CD4-positive, alpha-beta memory T cell (primary cell): ENCODE data around the gene SLC25A4. TPM values are rescaled to one million over a fixed set of nuclear protein-coding genes. Genes with fewer than 3 reads are reported as not detected.

Source experiments
- CTCF ChIA-PET: fragments of 350-600 bp; sonication (Branson Sonifier 250); formaldehyde crosslinking; loops from one replicate; lab custom pipeline; 2021; ENCODE audit warnings: inconsistent platforms; ENCODE audit not compliant: partially characterized antibody; lab: Charles Lee
- POLR2A ChIA-PET: fragments of 350-600 bp; sonication (Branson Sonifier 250); formaldehyde crosslinking; loops from one replicate; lab custom pipeline; 2021; ENCODE audit not compliant: partially characterized antibody; lab: Charles Lee
- DNase-seq, 5 donors: peaks; one replicate each; pipeline versions ENCODE4 v3.0.0 to v3.0.0-alpha.2; 2020 to 2022; ENCODE audit warnings: mixed read lengths in 1 of 5
- H3K27ac ChIP-seq: one replicate; pipeline ENCODE4 v1.7.0; 2013; ENCODE audit warnings: low read depth, low read length
- H3K27me3 ChIP-seq: 2 replicates; pipeline ENCODE4 v1.7.0; 2013; ENCODE audit warnings: mild to moderate bottlenecking, low read length, moderate library complexity; ENCODE audit not compliant: insufficient read depth
- H3K36me3 ChIP-seq: 2 replicates; pipeline ENCODE4 v1.7.0; 2013; ENCODE audit warnings: mild to moderate bottlenecking, low read length, moderate library complexity; ENCODE audit not compliant: insufficient read depth
- H3K4me1 ChIP-seq: 2 replicates; pipeline ENCODE4 v1.7.0; 2013; ENCODE audit warnings: mild to moderate bottlenecking, low read length, moderate library complexity; ENCODE audit not compliant: insufficient read depth
- H3K4me3 ChIP-seq, 2 donors: one replicate each; pipeline ENCODE4 v1.7.0; 2013; ENCODE audit warnings: low read length in 2 of 2, mild to moderate bottlenecking in 1 of 2
- H3K9me3 ChIP-seq, 2 donors: one replicate each; pipeline ENCODE4 v1.7.0; 2013; ENCODE audit warnings: low read length in 2 of 2, control low read depth in 1 of 2; ENCODE audit not compliant: control insufficient read depth in 1 of 2
- H3K27ac Mint-ChIP-seq, 7 donors: one replicate each; pipeline ENCODE4 v1.8.0; 2020 to 2021; ENCODE audit warnings: mixed read lengths in 7 of 7, mild to moderate bottlenecking in 6 of 7, inconsistent platforms in 3 of 7, moderate library complexity in 3 of 7
- H3K27me3 Mint-ChIP-seq, 2 donors: one replicate each; pipeline ENCODE4 v1.8.0; 2020 to 2021; ENCODE audit warnings: mixed read lengths in 2 of 2
- H3K36me3 Mint-ChIP-seq, 2 donors: one replicate each; pipeline ENCODE4 v1.8.0; 2020 to 2021; ENCODE audit warnings: mixed read lengths in 2 of 2, inconsistent platforms in 1 of 2, mild to moderate bottlenecking in 1 of 2
- H3K4me1 Mint-ChIP-seq, 4 donors: one replicate each; pipeline ENCODE4 v1.8.0; 2020 to 2021; ENCODE audit warnings: mixed read lengths in 4 of 4, mild to moderate bottlenecking in 1 of 4
- H3K4me3 Mint-ChIP-seq, 8 donors: one replicate each; pipeline ENCODE4 v1.8.0; 2020 to 2021; ENCODE audit warnings: mixed read lengths in 8 of 8, mild to moderate bottlenecking in 7 of 8, moderate library complexity in 6 of 8, inconsistent platforms in 3 of 8
- H3K9me3 Mint-ChIP-seq, 8 donors: one replicate each; pipeline ENCODE4 v1.8.0; 2020 to 2021; ENCODE audit warnings: mixed read lengths in 8 of 8, mild to moderate bottlenecking in 5 of 8, inconsistent platforms in 3 of 8, moderate library complexity in 1 of 8
- intact Hi-C: fragments of 100-400 bp; cut with micrococcal nuclease; formaldehyde crosslinking; loops from one replicate; pipeline ENCODE4 v1.15.1; 2023
- polyA plus RNA-seq, 2 donors: library from polyadenylated mRNA; unstranded; fragments of 300-500 nt; fragmentation: Illumina TruSeq; gene quantifications; one replicate each; pipeline ENCODE4 v1.2.3, GENCODE V29; 2021
- total RNA-seq, 2 experiments: library from RNA; stranded (reverse); gene quantifications; one replicate each; pipeline ENCODE4 v1.2.3, GENCODE V29; 2021

SLC25A4 gene
- total and polyA plus RNA-seq, 4 experiments from 2014 or later, result 6.4 to 9.0 (median 7.5) TPM

DNA sequence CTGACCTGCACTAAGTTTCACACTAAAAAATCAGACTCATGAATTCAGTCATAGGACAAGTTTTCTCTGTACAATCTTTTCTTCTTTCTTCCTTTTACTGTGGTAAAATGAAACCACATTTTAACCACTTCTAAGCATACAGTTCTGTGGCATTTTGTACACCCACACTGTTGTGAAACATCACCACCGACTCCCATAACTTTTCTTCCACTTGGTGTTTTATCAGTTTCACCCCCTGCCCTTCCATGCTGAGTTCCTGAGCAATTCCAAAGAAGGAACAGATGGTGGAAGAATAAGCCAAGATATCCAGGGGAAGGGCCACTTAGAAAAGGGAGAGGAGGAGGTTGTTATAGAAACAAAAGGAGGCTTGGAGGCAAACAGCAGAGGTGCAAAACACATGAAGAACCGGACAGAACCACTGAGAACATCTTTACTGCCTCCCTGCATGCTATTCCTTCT, 22.6 kb downstream of the SLC25A4 start:
- H3K36me3 Mint-ChIP-seq, result peaks cover 46 to 56% of the 10 kb centered on the region in 2 donors

DNA sequence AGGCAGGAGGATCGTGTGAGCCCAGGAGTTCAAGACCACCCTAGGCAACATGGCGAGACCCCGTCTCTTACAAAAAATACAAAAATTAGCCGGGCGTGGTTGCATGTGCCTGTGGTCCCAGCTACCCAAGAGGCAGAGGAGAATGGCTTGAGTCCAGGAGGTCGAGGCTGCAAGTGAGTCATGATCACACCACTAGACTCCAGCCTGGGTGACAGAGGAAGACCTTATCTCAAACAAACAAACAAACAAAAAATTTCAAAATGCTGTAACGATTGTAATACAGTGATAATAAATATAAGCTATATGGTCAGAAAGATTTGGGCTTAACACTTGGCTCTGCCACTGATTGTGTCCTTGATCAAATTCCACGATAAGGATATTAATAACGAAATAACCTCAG, 24.2 kb downstream of the SLC25A4 start:
- CTCF ChIA-PET, result interaction anchor here (1.1 to 7.9 kb wide), 3 partner anchors 11 to 903 kb away, joined by 3 to 40 read pairs (median 11); no protein-coding TSS in a partner anchor

More for the DNA sequence above, 22.6 kb downstream of the SLC25A4 start:
- Mint-ChIP-seq H3K9me3 (no peaks in the 10 kb centered on the region), H3K4me3 (peak overlapping the region; percentile 29 to 78 (median 60)), H3K4me1 (peaks cover 15 to 32% (median 23%) of the 10 kb centered on the region in 4 donors), H3K27me3 (no peaks in the 10 kb centered on the region), H3K27ac (peak overlapping the region in 6 of 7 donors; percentile 32 to 86 (median 50))
- no peaks in the 10 kb centered on the region for H3K9me3 ChIP-seq
- peaks cover 28% of the 10 kb centered on the region for H3K36me3 ChIP-seq
- H3K4me3 ChIP-seq, result no peak overlapping the region
- ChIA-PET CTCF (interaction anchor here (0.5 to 7.9 kb wide), 2 partner anchors 19 to 33 kb away, joined by 4 to 40 read pairs; no protein-coding TSS in a partner anchor), POLR2A (no interaction called here)
- DNase-seq, result peak in 4 of 5 donors; percentile 63 to 70 (median 66)
- intact Hi-C loops, result no loop called here
- H3K27me3 ChIP-seq, result no peaks in the 10 kb centered on the region
- H3K4me1 ChIP-seq, result peaks cover 18% of the 10 kb centered on the region
- no peak overlapping the region for H3K27ac ChIP-seq

DNA sequence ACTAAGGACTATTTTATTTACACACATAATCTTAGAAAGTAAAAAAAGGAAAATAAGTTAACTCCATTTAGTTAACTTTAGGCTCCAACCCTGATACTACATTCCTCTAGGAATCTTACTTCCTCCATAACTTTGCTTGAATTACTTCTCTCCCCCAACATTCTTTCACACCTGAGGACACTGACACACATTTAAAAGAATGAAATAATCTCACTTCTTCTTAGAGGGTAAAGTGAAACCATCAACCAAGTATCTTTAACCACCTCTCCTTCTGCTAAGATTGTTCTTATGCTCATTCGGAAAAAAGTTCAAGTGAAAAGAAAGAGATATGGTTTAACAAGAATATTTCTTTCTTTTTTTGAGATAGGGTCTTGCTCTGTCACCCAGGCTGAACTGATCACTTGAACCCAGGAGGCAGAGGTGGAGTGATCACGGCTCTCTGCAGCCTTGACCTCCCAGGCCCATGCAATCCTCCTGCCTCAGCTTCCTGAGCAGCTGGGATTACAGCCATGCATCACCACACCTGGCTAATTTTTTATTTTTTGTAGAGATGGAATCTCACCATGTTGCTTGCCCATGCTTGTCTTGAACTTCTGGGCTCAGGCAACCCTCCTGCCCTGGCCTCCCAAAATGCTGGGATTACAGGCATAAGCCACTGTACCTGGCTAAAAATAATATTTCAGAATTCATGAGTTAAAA, 28.5 kb downstream of the SLC25A4 start:
- Mint-ChIP-seq H3K27ac (no peak overlapping the region), H3K4me3 (no peak overlapping the region), H3K27me3 (no peaks in the 10 kb centered on the region), H3K9me3 (no peaks in the 10 kb centered on the region), H3K36me3 (peaks cover 57 to 61% of the 10 kb centered on the region in 2 donors), H3K4me1 (peaks cover 4 to 23% (median 8%) of the 10 kb centered on the region in 4 donors)
- no peak overlapping the region for H3K27ac ChIP-seq
- intact Hi-C loops, result no loop called here
- ChIA-PET CTCF (interaction anchor here (0.7 to 1.0 kb wide), 5 partner anchors 12 to 199 kb away, joined by 3 to 5 read pairs (median 3); no protein-coding TSS in a partner anchor), POLR2A (no interaction called here)
- DNase-seq, result no peak
- no peak overlapping the region for H3K4me3 ChIP-seq
- no peaks in the 10 kb centered on the region for H3K9me3 ChIP-seq
- H3K36me3 ChIP-seq, result peaks cover 15% of the 10 kb centered on the region
- H3K27me3 ChIP-seq, result no peaks in the 10 kb centered on the region
- H3K4me1 ChIP-seq, result peaks cover 4% of the 10 kb centered on the region

More for the DNA sequence above, 24.2 kb downstream of the SLC25A4 start:
- no peak for DNase-seq
- Mint-ChIP-seq H3K9me3 (no peaks in the 10 kb centered on the region), H3K27me3 (no peaks in the 10 kb centered on the region), H3K36me3 (peaks cover 50 to 54% of the 10 kb centered on the region in 2 donors), H3K4me1 (peaks cover 15 to 36% (median 25%) of the 10 kb centered on the region in 4 donors), H3K4me3 (no peak overlapping the region), H3K27ac (no peak overlapping the region)
- Histone ChIP-seq H3K4me1 (peaks cover 18% of the 10 kb centered on the region), H3K27ac (no peak overlapping the region), H3K36me3 (peaks cover 15% of the 10 kb centered on the region), H3K4me3 (no peak overlapping the region), H3K27me3 (no peaks in the 10 kb centered on the region), H3K9me3 (no peaks in the 10 kb centered on the region)
- POLR2A ChIA-PET, result no interaction called here
- intact Hi-C loops, result no loop called here

DNA sequence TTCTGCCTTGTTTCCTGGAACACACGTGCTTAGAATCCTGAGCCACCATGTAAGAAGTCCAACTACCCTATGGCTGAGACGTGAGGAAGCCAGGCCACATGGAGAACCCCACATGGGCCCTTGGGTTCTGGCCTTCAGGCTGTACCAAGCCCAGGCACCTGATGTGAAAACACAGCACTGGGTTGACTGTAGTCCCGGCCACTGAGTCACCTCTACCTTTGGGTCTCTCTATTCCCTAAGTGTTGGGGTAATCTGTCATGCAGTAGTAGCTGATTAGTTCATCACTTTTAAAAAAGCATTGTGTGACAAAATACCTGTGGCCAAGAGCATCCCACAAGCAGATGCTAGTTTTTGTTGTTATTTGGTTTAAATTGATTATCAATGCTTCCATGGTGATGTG, 36.4 kb downstream of the SLC25A4 start:
- Histone ChIP-seq H3K4me1 (no peaks in the 10 kb centered on the region), H3K36me3 (no peaks in the 10 kb centered on the region), H3K4me3 (no peak overlapping the region), H3K27ac (no peak overlapping the region), H3K27me3 (no peaks in the 10 kb centered on the region), H3K9me3 (no peaks in the 10 kb centered on the region)
- no peak overlapping the region for H3K4me3 Mint-ChIP-seq
- H3K36me3 Mint-ChIP-seq, result peaks cover 31 to 34% of the 10 kb centered on the region in 2 donors
- intact Hi-C loops, result no loop called here
- CTCF ChIA-PET, result no interaction called here
- peaks cover 6 to 29% (median 22%) of the 10 kb centered on the region in 4 donors for H3K4me1 Mint-ChIP-seq
- POLR2A ChIA-PET, result no interaction called here
- no peaks in the 10 kb centered on the region for H3K27me3 Mint-ChIP-seq
- no peak overlapping the region for H3K27ac Mint-ChIP-seq
- no peak for DNase-seq
- H3K9me3 Mint-ChIP-seq, result no peaks in the 10 kb centered on the region

DNA sequence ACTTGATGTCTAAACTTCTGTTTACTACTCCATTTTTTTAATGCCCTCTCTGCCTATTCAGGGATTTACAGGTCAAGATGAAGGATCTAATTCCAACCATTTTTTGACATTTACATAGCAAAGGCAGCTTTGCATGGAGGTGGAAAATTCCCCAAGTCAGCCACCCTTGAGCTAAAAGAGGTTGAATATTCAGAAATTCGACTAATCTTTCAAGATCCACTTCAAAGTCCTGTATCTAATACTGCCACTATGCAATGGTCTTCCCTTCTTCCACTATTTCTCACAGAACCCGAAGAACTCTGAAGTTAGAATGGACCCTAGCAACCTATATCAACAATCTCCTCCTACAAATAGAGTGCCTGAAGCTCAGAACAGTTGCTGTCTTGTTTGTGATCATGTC, 39.2 kb downstream of the SLC25A4 start:
- Histone ChIP-seq H3K36me3 (peaks cover 5% of the 10 kb centered on the region), H3K4me1 (peaks cover 9% of the 10 kb centered on the region), H3K27ac (no peak overlapping the region), H3K4me3 (no peak overlapping the region), H3K27me3 (no peaks in the 10 kb centered on the region), H3K9me3 (no peaks in the 10 kb centered on the region)
- H3K9me3 Mint-ChIP-seq, result no peaks in the 10 kb centered on the region
- intact Hi-C loops, result loop anchor here (2.0 kb wide), 1 partner anchor 39 kb away; the partner anchor contains the start of gene SLC25A4
- H3K4me3 Mint-ChIP-seq, result no peak overlapping the region
- no peaks in the 10 kb centered on the region for H3K27me3 Mint-ChIP-seq
- peaks cover 25 to 26% of the 10 kb centered on the region in 2 donors for H3K36me3 Mint-ChIP-seq
- ChIA-PET CTCF (interaction anchor here (0.8 to 6.9 kb wide), 9 partner anchors 8 to 918 kb away, joined by 3 to 79 read pairs (median 17); partner anchors contain the start of gene SLC25A4), POLR2A (interaction anchor here (1.3 kb wide), 1 partner anchor 23 kb away, joined by 4 read pairs; no protein-coding TSS in a partner anchor)
- no peak for DNase-seq
- peaks cover 13 to 48% (median 30%) of the 10 kb centered on the region in 4 donors for H3K4me1 Mint-ChIP-seq
- no peak overlapping the region for H3K27ac Mint-ChIP-seq

DNA sequence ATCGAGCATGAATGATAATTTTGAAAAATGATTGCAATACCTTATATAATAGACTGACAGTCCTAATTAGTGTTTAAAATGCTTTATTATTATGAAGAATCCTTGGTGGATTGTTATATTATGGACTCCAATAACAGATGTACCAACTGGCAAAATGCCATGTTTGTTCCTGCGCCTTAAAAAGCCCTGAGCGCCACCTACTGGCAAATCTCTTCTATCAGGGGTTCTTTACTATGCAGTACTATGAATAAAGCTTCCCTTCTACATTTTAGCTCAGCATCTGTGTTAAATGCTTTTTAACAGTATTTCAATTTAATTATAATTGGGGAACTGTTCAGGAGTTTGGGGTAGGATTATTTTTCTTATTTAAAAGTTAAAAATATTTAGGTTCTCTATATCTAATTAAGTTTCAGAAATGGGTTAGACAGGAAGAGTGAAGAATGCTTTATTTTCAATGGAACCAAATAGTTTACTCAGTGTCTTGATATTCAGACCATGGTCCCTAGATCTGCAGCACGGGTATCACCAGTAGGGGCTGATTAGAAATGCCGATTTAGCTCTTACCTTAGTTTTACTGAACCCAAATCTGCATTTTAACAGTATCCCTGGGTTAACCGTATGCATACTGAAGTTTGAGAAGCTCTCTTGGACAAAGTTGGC, 40.7 kb downstream of the SLC25A4 start:
- no peaks in the 10 kb centered on the region for H3K27me3 Mint-ChIP-seq
- peaks cover 27 to 35% of the 10 kb centered on the region in 2 donors for H3K36me3 Mint-ChIP-seq
- no peak overlapping the region for H3K27ac Mint-ChIP-seq
- Histone ChIP-seq H3K27ac (no peak overlapping the region), H3K9me3 (no peaks in the 10 kb centered on the region), H3K27me3 (no peaks in the 10 kb centered on the region), H3K4me1 (peaks cover 15% of the 10 kb centered on the region), H3K4me3 (no peak overlapping the region), H3K36me3 (peaks cover 14% of the 10 kb centered on the region)
- H3K4me3 Mint-ChIP-seq, result no peak overlapping the region
- H3K9me3 Mint-ChIP-seq, result no peaks in the 10 kb centered on the region
- intact Hi-C loops, result loop anchor here (1.0 to 2.0 kb wide), 4 partner anchors 41 to 144 kb away; partner anchors contain the start of gene SLC25A4
- H3K4me1 Mint-ChIP-seq, result peaks cover 20 to 56% (median 34%) of the 10 kb centered on the region in 4 donors
- ChIA-PET POLR2A (interaction anchor here (1.0 to 1.5 kb wide), 4 partner anchors 10 to 71 kb away, joined by 3 to 5 read pairs (median 4); partner anchors contain the start of genes CFAP97 and SNX25), CTCF (interaction anchor here (0.7 to 6.9 kb wide), 26 partner anchors 9 to 264 kb away, joined by 3 to 79 read pairs (median 4); partner anchors contain the start of genes SLC25A4 and SNX25)
- peak; percentile 71 to 80 (median 76) for DNase-seq
